GM23338 (cell line): ENCODE data around the gene ALDH1A1. TPM values are rescaled to one million over a fixed set of nuclear protein-coding genes. Genes with fewer than 3 reads are reported as not detected.

ENCODE experiments used
- ATAC-seq: fragments of 200-7000 bp; cut with Tn5 transposase; 3 replicates; pipeline ENCODE4 v1.9.1; 2020
- DNase-seq: peaks from one replicate; pipeline ENCODE4 v3.0.0-alpha.2; 2015; ENCODE audit warnings: low spot score
- H2AFZ ChIP-seq: fragments of 200-600 bp; sonication (generic); 2 replicates; pipeline ENCODE4 v1.8.0; 2016; ENCODE audit warnings: antibody characterized with exemption, mild to moderate bottlenecking, moderate library complexity
- H3F3A ChIP-seq: fragments of 200-600 bp; sonication (generic); replicated peaks from 2 replicates; pipeline ENCODE4 v1.8.0; 2017; ENCODE audit warnings: antibody characterized with exemption, mixed run types, low read depth
- H3K27ac ChIP-seq: fragments of 200-600 bp; sonication (generic); 2 replicates; pipeline ENCODE4 v1.6.1; 2016; ENCODE audit warnings: low read depth
- H3K27me3 ChIP-seq: fragments of 200-600 bp; sonication (generic); 2 replicates; pipeline ENCODE4 v1.8.0; 2016; ENCODE audit warnings: mild to moderate bottlenecking, mixed run types, moderate library complexity; ENCODE audit not compliant: insufficient read depth
- H3K36me3 ChIP-seq: fragments of 200-600 bp; sonication (generic); 2 replicates; pipeline ENCODE4 v1.8.0; 2016; ENCODE audit warnings: mild to moderate bottlenecking; ENCODE audit not compliant: insufficient read depth
- H3K4me1 ChIP-seq: fragments of 200-600 bp; sonication (generic); 2 replicates; pipeline ENCODE4 v1.8.0; 2016; ENCODE audit warnings: mild to moderate bottlenecking, moderate library complexity; ENCODE audit not compliant: insufficient read depth
- H3K4me2 ChIP-seq: fragments of 200-600 bp; sonication (generic); 2 replicates; pipeline ENCODE4 v1.7.1; 2017; ENCODE audit warnings: mixed run types
- H3K4me3 ChIP-seq: fragments of 200-600 bp; sonication (generic); 2 replicates; pipeline ENCODE4 v1.6.1; 2016; ENCODE audit warnings: mixed run types
- H3K79me2 ChIP-seq: fragments of 200-600 bp; sonication (generic); replicated peaks from 2 replicates; pipeline ENCODE4 v1.8.0; 2017; ENCODE audit warnings: mild to moderate bottlenecking; ENCODE audit not compliant: insufficient read depth
- H3K9me2 ChIP-seq: fragments of 200-600 bp; sonication (generic); 2 replicates; pipeline ENCODE4 v1.8.0; 2017; ENCODE audit not compliant: insufficient read depth
- H4K20me1 ChIP-seq: fragments of 200-600 bp; sonication (generic); replicated peaks from 2 replicates; pipeline ENCODE4 v1.8.0; 2017; ENCODE audit warnings: mild to moderate bottlenecking; ENCODE audit not compliant: insufficient read depth
- H3K27ac Mint-ChIP-seq: 2 replicates; pipeline ENCODE4 v1.8.0; 2020; ENCODE audit warnings: inconsistent platforms, mild to moderate bottlenecking, moderate library complexity, mixed read lengths
- H3K27me3 Mint-ChIP-seq: 3 replicates; pipeline ENCODE4 v1.8.0; 2022; ENCODE audit warnings: low read depth, mild to moderate bottlenecking, moderate library complexity, mixed read lengths, inconsistent platforms; ENCODE audit not compliant: insufficient read depth, poor library complexity
- H3K36me3 Mint-ChIP-seq: 3 replicates; pipeline ENCODE4 v1.8.0; 2021; ENCODE audit warnings: low read depth, mild to moderate bottlenecking, inconsistent platforms, moderate library complexity, mixed read lengths
- H3K4me1 Mint-ChIP-seq: 3 replicates; pipeline ENCODE4 v1.8.0; 2020; ENCODE audit warnings: mild to moderate bottlenecking, inconsistent platforms, mixed read lengths
- H3K4me3 Mint-ChIP-seq: 3 replicates; pipeline ENCODE4 v1.8.0; 2021; ENCODE audit warnings: moderate library complexity, mild to moderate bottlenecking, inconsistent platforms, mixed read lengths
- H3K9me3 Mint-ChIP-seq: 3 replicates; pipeline ENCODE4 v1.8.0; 2020; ENCODE audit warnings: moderate library complexity, mild to moderate bottlenecking, inconsistent platforms, mixed read lengths
- CREB1 ChIP-seq: fragments of 250-450 bp; sonication (Bioruptor Pico); IDR thresholded peaks from 2 replicates; pipeline ENCODE4 v1.5.0; 2020; ENCODE audit warnings: low read depth, mild to moderate bottlenecking, moderate library complexity
- CTCF ChIP-seq, 2 experiments: fragments of 200-600 bp in 1 of 2; sonication (generic) in 1 of 2; conservative IDR thresholded peaks; 2 replicates each; pipeline versions ENCODE4 v1.5.1 to v1.6.1; 2016 to 2017; ENCODE audit warnings: antibody characterized with exemption in 2 of 2, low read depth in 2 of 2, mild to moderate bottlenecking in 2 of 2, moderate library complexity in 1 of 2
- EZH2 ChIP-seq: fragments of 200-600 bp; sonication (generic); IDR thresholded peaks from one replicate; pipeline ENCODE4 v1.8.0; 2017; ENCODE audit warnings: antibody characterized with exemption, mild to moderate bottlenecking, low read depth; ENCODE audit not compliant: unreplicated experiment
- EZH2phosphoT487 ChIP-seq: fragments of 200-600 bp; sonication (generic); IDR thresholded peaks from one replicate; pipeline ENCODE4 v1.8.1; 2018; ENCODE audit warnings: antibody characterized with exemption; ENCODE audit not compliant: unreplicated experiment
- JUNB ChIP-seq: IDR thresholded peaks from one replicate; pipeline ENCODE4 v1.6.1; 2016; ENCODE audit warnings: antibody characterized with exemption; ENCODE audit not compliant: unreplicated experiment
- NANOG ChIP-seq: IDR thresholded peaks from 2 replicates; pipeline ENCODE4 v1.6.1; 2016; ENCODE audit warnings: antibody characterized with exemption, borderline replicate concordance
- POLR2AphosphoS5 ChIP-seq: IDR thresholded peaks from 2 replicates; pipeline ENCODE4 v1.6.1; 2016; ENCODE audit warnings: antibody characterized with exemption, low read depth
- REST ChIP-seq: IDR thresholded peaks from one replicate; pipeline ENCODE4 v1.6.1; 2018; ENCODE audit warnings: antibody characterized with exemption; ENCODE audit not compliant: unreplicated experiment
- STAT1 ChIP-seq: IDR thresholded peaks from one replicate; pipeline ENCODE4 v1.6.1; 2016; ENCODE audit warnings: antibody characterized with exemption; ENCODE audit not compliant: unreplicated experiment
- ZNF114 ChIP-seq: fragments of 250-450 bp; sonication (Bioruptor Pico); IDR thresholded peaks from 2 replicates; pipeline ENCODE4 v1.5.0; 2020; ENCODE audit warnings: mild to moderate bottlenecking, moderate library complexity
- ZNF331 ChIP-seq: fragments of 250-450 bp; sonication (Bioruptor Pico); IDR thresholded peaks from 2 replicates; pipeline ENCODE4 v1.5.0; 2020; ENCODE audit warnings: low read depth, mild to moderate bottlenecking, moderate library complexity
- polyA plus RNA-seq: library from polyadenylated mRNA; unstranded; fragments of >200 nt; fragmentation: Nextera tagmentation; extraction: Ambion mirVana; gene quantifications from 2 replicates; pipeline ENCODE4 v1.2.1, GENCODE V29; 2016
- total RNA-seq: library from RNA; depleted of rRNA; stranded (reverse); fragments of >200 nt; shearing (Covaris generic); gene quantifications from 2 replicates; pipeline ENCODE4 v1.2.3, GENCODE V29; 2014
- TF ChIP-seq, protein P1 (sequence below): IDR thresholded peaks from 2 replicates; pipeline ENCODE4 v1.6.1; 2016; ENCODE audit warnings: antibody characterized with exemption

ALDH1A1 gene
- total and polyA plus RNA-seq, 2 experiments from 2014 or later = 2.1 to 3.4 TPM

GRCh38 chr9:72982146-72982799 is 29.4 kb upstream of the ALDH1A1 start:
- Histone ChIP-seq H3K27me3 (no peaks in the 10 kb centered on the region), H3K9me2 (no peaks in the 10 kb centered on the region), H3K4me1 (peaks cover 7% of the 10 kb centered on the region; the same call in 1 of the 2 replicates), H2AFZ (no peak overlapping the region), H3K4me2 (no peak overlapping the region), H4K20me1 (no peaks in the 10 kb centered on the region; the same call in 1 of the 2 replicates), H3K79me2 (no peaks in the 10 kb centered on the region), H3K36me3 (no peaks in the 10 kb centered on the region), H3K27ac (no peak overlapping the region), H3K4me3 (no peak overlapping the region), H3F3A (no peaks in the 10 kb centered on the region)
- no peak for DNase-seq
- TF ChIP-seq EZH2phosphoT487 (no peak), STAT1 (no peak), CTCF (conservative IDR thresholded peaks at IDR 0.05; ENCODE audit: low read depth in 2 of 2) (no peak), JUNB (no peak)
- Mint-ChIP-seq H3K27me3 (no peaks in the 10 kb centered on the region), H3K4me3 (no peak overlapping the region), H3K36me3 (no peaks in the 10 kb centered on the region), H3K27ac (no peak overlapping the region), H3K9me3 (no peaks in the 10 kb centered on the region), H3K4me1 (peaks cover 5% of the 10 kb centered on the region)
- ATAC-seq = no peak

GRCh38 chr9:72981433-72981832 is 28.6 kb upstream of the ALDH1A1 start:
- H3F3A ChIP-seq = no peaks in the 10 kb centered on the region
- no peaks in the 10 kb centered on the region for H3K79me2 ChIP-seq
- H3K4me1 ChIP-seq = peaks cover 7% of the 10 kb centered on the region; the same call in 1 of the 2 replicates
- no peaks in the 10 kb centered on the region for H3K9me2 ChIP-seq
- H3K4me1 Mint-ChIP-seq = peaks cover 5% of the 10 kb centered on the region
- no peaks in the 10 kb centered on the region for H3K9me3 Mint-ChIP-seq
- H2AFZ ChIP-seq = no peak overlapping the region
- no peak overlapping the region for H3K4me2 ChIP-seq
- no peaks in the 10 kb centered on the region for H3K36me3 Mint-ChIP-seq
- no peaks in the 10 kb centered on the region for H3K27me3 Mint-ChIP-seq
- no peak overlapping the region for H3K4me3 ChIP-seq
- no peak overlapping the region for H3K4me3 Mint-ChIP-seq
- no peaks in the 10 kb centered on the region for H3K27me3 ChIP-seq
- no peaks in the 10 kb centered on the region for H3K36me3 ChIP-seq
- H3K27ac Mint-ChIP-seq = no peak overlapping the region
- no peak overlapping the region for H3K27ac ChIP-seq
- DNase-seq (no peak), ATAC-seq (no peak)
- H4K20me1 ChIP-seq = no peaks in the 10 kb centered on the region; the same call in 1 of the 2 replicates
- no peak for TF ChIP-seq STAT1
- TF ChIP-seq POLR2AphosphoS5 = no peak
- TF ChIP-seq NANOG = no peak
- TF ChIP-seq CTCF (conservative IDR thresholded peaks at IDR 0.05; ENCODE audit: low read depth in 2 of 2) = no peak
- no peak for TF ChIP-seq EZH2phosphoT487
- no peak for TF ChIP-seq ZNF331
- TF ChIP-seq CREB1 (CRISPR knock-in tag) = no peak
- TF ChIP-seq ZNF114 (CRISPR knock-in tag) = no peak
- TF ChIP-seq EZH2 = no peak
- no peak for TF ChIP-seq REST
- no peak for TF ChIP-seq JUNB
- TF ChIP-seq, protein P1, sequence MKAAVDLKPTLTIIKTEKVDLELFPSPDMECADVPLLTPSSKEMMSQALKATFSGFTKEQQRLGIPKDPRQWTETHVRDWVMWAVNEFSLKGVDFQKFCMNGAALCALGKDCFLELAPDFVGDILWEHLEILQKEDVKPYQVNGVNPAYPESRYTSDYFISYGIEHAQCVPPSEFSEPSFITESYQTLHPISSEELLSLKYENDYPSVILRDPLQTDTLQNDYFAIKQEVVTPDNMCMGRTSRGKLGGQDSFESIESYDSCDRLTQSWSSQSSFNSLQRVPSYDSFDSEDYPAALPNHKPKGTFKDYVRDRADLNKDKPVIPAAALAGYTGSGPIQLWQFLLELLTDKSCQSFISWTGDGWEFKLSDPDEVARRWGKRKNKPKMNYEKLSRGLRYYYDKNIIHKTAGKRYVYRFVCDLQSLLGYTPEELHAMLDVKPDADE = no peak
